NCI-H2081 treated with DMSO at 0.1 percent for 48 hours (cell line): ENCODE results near the gene SPTAN1.

Experiments used
- DNase-seq: peaks from one replicate; lab custom pipeline; 2025; lab: John Stamatoyannopoulos, UW

SPTAN1 gene

DNA sequence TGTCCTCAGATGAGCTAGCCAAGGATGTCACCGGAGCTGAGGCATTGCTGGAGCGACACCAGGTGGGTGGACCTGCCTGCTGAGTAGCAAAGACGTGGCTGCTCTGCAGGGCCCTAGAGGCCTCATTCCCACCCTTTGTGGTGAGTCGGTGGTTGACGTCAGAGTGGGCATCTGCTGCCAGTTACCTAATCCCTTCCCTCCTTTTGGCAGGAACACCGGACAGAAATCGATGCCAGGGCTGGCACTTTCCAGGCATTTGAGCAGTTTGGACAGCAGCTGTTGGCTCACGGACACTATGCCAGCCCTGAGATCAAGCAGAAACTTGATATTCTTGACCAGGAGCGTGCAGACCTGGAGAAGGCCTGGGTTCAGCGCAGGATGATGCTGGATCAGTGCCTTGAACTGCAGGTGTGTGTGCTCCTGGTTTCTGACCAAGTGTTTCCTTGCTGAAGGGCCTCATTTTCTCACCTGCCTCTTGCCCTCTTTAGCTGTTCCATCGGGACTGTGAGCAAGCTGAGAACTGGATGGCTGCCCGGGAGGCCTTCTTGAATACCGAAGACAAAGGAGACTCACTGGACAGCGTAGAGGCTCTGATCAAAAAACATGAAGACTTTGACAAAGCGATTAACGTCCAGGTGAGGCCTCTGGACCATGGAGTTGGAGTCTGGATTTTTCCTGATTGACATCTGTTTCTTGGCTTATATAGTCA lies 55.4 kb downstream of the SPTAN1 start:
- peak; percentile 70 for DNase-seq

DNA sequence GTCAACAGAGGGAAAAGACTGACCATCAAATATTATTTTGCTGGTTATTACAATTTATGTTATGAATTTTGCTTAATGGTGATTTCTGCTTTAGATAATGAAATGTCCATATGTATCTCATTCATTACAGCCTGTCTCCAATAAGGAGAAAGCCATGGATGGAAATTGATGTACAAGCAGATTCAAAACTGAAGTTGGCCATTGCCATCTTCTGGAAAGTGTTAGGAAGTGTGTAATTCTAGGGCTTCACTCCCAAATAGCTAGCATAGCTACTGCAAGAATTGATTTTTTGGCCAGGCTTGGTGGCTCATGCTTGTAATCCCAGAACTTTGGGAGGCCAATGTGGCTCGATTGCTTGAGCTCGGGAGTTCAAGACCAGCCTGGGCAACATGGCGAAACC lies 58.5 kb downstream of the SPTAN1 start:
- no peak for DNase-seq

DNA sequence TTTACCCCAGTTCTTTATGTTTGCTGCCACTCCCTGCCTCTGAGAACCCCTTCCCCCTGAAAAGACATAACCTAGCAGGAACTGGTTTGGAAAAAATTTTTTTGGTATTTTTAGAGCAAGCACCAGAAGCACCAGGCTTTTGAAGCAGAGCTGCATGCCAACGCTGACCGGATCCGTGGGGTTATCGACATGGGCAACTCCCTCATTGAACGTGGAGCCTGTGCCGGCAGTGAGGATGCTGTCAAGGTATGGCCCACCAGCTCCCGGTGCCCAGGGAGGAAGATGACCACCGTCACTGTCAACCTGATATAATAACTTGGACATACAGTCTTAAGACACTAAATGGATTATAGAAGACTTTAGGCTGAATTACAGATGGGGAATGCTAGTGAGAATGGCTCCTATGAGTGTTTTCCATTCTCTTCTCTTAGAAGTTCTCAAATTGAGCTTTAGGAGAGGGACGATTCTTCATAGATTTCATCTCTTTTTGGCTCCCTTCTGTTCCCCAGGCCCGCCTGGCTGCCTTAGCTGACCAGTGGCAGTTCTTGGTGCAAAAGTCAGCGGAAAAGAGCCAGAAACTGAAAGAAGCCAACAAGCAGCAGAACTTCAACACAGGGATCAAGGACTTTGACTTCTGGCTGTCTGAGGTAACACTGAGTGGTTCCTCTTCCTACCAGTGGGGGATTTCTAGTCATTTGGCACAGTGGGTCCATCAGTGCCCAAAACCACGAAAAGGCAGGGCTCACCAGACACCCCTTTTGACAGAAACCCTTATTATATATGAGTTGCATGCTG lies 59.4 kb downstream of the SPTAN1 start:
- DNase-seq = no peak

DNA sequence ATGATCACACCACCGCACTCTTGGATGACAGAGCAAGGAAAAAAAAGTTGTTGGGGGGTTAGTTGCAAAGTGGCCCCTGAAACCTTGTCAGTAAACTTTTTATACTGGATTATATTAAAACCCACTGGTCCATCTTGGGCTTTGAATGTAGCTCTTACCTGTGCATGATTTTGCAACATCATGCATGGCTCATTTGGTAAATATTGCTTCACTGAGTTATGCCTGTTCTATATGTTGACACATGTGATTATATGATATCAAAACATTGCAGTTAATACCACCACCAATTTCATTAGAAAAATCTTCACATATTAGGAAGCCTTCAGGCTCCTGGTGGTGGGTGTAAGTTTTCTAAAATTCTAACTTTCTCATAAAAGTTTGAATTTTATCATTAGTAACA lies 62.3 kb downstream of the SPTAN1 start:
- no peak for DNase-seq

DNA sequence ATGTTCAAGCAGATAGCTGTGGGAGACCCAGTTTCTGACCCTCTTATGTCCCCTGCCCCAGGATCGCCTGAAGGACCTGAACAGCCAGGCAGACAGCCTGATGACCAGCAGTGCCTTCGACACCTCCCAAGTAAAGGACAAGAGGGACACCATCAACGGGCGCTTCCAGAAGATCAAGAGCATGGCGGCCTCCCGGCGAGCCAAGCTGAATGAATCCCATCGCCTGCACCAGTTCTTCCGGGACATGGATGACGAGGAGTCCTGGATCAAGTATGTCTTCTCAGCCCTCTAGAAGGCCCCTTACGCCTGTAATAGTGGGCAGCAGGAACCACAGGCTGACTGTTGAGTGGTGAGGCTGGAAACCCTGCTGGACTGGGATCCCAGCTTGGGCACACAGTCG lies 63.2 kb downstream of the SPTAN1 start:
- DNase-seq = no peak

DNA sequence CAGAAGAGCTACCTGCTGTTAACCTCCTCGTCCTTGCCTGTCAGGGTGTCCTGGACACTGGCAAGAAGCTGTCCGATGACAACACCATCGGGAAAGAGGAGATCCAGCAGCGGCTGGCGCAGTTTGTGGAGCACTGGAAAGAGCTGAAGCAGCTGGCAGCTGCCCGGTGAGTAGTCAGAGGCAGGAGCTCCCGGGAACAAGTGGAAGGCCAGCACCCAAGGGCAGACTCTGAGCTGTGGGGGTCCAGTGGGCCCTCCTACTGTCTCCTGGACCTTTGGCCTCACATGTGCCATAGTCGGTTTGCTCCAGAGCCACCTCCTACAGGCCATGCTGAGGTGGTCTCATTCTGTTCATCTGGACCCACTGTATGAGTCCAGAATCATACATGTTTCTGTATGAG lies 65.6 kb downstream of the SPTAN1 start:
- no peak for DNase-seq

DNA sequence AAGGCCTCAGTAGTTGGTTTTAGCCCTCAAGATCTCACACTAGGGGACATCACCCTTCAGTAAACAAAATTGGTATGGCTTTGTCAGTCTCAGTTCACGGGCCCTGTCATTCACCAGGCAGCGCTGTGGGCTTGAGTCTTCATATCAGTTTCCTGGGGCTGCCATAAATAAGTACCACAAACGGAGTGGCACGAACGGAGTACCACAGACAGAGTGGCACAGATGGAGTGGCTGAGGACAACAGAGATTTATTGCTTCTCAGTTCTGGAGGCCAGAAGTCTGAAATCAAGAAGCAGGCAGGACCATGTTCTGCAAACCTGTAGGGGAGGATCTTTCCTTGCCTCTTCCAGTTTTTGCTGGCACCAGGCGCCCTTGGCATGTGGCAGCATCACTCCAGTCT lies 66.7 kb downstream of the SPTAN1 start:
- no peak for DNase-seq

DNA sequence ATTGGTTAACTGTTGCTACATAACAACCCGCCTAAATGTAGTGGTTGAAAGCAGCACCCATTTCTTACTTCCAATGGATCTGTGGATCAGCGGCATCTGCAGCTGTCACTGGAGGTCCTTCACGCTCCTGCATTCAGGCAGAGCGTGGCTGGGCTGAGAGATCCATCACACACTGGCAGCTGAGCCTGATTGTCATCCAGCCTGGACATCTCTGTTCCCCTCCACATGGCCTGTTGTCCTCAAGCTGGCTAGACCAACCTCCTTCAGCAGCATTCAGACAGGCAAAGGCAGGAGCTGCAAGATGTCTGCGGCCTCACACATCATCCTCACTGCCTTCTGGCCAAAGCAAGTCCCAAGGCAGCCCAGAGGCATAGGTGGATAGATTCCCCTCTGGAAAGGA lies 67.4 kb downstream of the SPTAN1 start:
- DNase-seq = no peak

DNA sequence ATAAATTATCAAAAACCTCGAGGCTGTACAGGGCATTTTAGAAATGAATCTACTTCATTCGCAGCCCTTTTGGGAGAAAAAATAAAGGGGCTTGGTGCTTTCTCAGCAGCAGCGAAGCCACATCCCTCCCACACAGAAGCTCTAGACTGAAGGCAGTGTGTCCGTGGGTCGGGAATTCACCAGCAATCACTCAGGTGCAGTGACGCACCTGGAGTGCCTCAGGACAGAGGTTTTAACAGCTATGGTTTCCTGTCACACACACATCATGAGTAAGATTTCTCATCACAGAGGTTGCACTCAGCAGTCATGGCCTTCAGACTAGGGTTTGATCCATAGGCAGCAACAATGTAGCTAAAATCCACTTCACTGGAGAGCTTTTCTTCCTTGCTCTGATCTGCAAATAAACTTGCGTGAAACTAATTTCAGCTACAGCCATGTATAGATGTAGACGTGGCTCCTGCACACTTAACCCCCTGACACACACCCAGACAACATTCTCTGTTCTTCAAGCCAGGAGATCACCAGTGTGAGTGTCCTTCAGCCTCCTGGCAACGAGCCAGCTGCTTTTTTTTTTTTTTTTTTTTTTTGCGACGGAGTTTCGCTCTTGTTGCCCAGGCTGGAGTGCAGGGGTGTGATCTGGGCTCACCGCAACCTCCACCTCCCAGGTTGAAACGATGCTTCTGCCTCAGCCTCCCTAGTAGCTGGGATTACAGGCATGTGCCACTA lies 69.5 kb downstream of the SPTAN1 start:
- no peak for DNase-seq

DNA sequence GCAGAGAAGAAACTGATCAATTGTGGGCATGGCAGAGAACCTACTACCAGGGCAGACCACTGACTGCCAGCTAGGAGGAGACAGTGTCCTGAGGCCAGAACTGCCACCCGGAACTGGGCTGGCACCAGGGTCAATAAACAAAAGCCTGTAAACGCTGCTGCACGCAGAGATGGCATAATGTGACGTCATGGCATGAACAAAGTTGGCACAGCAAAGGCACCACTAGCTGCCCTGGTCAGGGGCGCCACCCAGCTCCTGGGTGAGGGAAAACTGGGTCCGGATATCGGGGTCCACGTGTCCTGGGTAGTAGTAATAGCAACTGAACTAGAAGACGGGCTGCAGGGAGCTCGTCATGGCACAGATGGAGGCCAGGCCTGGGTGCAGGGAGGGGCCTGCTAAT lies 72.2 kb downstream of the SPTAN1 start:
- no peak for DNase-seq

DNA sequence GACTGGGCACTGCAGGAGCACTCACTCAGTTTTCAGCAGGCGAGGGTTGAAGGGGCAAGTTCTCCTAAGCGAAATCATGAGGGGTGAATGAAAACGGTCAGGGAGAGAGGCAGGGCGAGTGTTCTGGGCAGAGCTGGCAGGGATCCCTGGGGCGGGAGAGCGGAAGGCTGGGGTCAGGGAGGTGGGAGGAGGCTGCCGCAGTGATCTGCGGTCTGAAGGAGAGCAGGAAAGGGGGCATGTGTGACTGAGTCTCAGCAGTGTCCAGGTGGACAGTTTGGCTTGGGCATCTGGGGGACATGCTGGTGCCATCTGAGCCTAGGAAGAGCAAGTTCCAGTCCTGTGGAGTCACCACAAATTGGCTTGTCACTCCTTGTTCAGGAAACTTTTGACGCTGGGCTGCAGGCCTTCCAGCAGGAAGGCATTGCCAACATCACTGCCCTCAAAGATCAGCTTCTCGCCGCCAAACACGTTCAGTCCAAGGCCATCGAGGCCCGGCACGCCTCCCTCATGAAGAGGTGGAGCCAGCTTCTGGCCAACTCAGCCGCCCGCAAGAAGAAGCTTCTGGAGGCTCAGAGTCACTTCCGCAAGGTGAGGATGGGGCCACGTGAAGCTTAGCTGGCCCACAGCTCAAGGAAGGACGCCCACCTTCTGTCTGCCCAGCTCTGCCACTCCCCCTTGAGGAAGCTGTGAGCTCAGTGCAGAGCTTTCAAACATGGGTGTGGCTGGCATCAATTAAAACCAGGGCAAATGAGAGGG lies 73.2 kb downstream of the SPTAN1 start:
- no peak for DNase-seq

DNA sequence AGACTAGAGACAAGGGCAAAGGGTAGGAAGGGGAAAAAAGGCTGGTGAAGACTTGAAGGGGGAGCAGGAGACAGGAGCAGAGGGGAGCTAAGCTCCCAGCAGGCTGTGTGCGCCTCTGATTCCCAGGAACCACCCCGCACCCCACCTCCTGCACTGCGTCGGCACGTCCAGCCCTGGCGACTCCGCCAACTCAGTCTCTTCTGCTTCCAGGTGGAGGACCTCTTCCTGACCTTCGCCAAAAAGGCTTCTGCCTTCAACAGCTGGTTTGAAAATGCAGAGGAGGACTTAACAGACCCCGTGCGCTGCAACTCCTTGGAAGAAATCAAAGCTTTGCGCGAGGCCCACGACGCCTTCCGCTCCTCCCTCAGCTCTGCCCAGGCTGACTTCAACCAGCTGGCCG lies 73.8 kb downstream of the SPTAN1 start:
- DNase-seq = no peak

DNA sequence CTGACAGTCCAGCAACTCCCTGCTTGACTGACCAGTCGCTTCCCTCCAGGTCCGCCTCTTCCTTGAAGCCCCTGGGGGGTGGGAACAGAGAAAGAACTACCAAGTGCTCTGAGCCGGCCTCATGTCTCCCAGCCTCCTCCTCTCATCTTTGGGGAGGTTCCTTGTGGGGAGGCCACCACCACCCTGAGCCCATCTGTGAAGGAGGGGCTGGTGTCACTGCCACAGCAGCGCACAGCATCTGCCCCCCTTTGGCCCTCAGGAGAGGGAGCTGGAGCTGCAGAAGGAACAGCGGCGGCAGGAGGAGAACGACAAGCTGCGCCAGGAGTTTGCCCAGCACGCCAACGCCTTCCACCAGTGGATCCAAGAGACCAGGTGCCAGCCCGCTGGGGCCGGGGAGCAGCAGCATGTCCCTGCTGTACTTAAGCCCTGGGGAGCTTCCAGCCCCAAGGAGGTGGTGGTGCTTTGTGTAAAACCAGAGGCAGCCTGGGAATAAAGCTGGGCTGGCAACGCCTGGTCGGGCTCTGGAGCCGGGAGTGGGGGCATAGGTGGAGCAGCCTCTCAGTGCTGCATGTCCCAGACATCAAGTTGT lies 74.8 kb downstream of the SPTAN1 start:
- no peak for DNase-seq

DNA sequence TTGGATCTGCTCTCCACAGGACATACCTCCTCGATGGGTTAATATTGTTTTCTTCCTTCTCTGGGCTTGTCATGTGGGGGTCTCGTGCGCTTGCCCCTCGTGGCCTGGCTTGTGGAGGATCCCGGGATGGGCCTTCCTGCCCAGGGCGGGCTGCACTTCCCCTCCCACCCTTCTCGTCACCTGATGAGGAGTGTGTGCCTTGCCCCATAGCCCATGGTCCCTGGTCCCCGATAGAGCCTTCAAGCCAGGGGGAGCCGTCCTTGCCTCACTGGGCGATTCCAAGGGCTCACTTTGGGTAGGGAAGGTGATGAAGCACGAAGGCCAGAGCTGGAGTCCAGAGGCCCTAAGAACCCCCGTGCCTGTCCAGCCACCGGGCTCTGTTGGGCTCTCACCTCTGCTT lies 75.5 kb downstream of the SPTAN1 start:
- DNase-seq = no peak

DNA sequence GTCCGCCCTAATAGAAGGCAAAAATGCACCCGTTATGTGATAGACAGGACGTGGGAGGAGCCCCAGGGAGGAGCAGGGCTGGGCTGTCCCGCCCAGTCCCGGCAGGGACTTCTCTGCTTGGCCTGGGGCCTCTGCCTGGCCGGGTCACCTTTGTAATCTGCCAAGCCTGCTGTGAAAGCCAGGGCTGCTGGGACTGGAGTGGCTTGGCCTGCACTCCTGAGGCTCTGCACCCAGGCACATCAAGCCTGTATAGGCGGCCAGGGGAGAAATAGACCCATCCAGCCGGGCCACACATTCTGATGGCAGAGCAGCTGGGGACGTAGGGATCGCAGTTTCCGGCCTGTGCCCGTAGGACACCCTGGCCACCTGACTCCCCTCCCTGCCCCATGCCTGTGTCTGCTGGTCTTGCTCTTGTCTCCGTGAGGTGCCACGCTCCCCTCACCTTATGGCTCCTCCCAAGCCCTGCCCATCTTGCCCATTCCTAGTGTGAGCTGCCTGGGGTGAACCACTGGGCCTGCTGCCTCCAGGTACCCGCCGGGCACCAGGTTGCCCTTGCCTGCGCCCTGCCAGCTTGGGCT lies 76.2 kb downstream of the SPTAN1 start:
- no peak for DNase-seq

DNA sequence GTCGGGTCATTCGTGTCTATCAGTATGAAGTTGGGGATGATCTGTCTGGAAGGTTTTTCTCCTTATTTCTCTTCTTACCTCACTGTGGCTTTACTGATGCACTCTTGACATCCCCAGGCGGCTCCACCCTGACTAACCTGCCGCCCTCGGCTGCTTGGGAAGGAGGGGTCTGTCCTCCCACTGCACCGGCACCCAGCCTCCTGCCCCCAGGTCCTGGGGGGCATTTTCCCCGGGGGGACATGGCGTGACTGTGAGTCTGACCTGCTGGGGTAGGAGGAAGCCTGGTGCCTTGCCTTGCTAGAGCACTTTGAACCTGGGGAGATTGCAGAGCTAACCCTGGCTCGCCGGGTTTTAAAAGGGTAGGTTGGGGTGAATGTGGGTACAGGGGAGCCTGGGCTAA lies 76.7 kb downstream of the SPTAN1 start:
- DNase-seq = no peak

DNA sequence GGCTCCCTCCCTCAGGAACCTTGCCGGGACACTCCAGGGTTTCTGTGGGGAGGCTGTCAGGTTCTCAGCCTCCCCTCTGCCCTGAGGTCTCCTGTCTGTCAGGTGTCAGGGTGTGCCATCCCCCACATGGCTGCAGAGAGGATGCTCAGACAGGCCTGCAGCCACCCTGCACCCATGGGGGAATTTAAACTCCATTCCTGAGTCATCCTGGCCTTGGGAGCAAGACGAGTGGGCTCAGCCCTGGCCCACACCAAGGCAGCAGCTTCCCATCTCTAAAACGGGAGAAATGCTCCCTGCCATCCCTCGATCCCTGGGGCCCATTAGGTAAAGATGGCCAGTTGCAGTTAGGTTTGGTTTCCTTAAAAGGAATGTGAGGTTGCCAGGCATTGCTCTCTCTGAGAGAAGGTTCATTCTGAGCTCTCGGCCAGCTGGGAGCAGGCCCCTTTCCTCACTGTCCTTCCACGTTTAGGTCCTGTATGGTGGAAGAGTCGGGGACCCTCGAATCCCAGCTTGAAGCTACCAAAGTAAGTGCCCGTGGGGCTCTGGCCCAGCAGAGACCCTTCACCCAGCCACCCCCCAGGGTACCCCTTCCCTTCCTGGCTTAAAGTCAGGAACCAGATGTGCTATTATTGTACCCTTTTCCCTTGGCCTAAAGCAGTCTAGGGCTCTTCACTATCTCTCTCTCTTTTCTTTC lies 77.6 kb downstream of the SPTAN1 start:
- DNase-seq = no peak

DNA sequence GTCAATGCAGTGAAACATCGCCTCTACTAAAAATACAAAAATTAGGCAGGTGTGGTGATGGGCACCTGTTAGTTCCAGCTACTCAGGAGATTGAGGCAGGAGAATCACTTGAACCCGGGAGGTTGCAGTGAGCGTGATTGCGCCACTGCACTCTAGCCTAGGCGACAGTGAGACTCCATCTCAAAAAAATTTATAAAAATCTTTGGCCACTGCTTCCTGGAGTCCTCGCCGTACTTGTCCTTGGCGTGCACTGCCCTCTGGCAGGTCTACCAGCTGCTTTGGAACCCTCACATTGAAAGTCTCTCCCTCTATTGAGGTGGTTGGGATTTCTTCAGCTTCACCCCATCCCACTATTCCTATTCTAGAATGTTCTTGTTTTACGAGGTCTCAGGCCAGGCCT lies 79.2 kb downstream of the SPTAN1 start:
- no peak for DNase-seq

DNA sequence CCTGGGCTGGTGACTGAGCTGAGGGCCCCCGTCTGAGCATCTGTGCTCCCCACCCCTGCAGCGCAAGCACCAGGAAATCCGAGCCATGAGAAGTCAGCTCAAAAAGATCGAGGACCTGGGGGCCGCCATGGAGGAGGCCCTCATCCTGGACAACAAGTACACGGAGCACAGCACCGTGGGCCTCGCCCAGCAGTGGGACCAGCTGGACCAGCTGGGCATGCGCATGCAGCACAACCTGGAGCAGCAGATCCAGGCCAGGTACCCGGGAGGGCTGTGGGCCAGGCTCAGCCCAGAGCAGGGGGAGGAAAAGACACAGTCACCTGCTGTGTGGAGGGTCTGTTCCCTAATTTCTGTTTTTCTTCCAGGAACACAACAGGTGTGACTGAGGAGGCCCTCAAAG lies 79.7 kb downstream of the SPTAN1 start:
- DNase-seq = no peak

DNA sequence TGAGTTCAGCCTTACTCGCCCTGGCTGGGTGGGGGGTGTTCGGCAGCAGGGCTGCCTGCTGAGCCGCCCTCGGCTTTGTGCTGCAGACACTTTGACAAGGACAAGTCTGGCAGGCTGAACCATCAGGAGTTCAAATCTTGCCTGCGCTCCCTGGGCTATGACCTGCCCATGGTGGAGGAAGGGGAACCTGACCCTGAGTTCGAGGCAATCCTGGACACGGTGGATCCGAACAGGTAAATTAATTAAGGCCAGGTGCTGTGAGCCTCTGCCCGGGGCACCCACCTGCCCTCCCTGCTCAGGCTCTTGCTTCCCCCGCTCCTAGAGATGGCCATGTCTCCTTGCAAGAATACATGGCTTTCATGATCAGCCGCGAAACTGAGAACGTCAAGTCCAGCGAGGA lies 80.1 kb downstream of the SPTAN1 start:
- DNase-seq = no peak

DNA sequence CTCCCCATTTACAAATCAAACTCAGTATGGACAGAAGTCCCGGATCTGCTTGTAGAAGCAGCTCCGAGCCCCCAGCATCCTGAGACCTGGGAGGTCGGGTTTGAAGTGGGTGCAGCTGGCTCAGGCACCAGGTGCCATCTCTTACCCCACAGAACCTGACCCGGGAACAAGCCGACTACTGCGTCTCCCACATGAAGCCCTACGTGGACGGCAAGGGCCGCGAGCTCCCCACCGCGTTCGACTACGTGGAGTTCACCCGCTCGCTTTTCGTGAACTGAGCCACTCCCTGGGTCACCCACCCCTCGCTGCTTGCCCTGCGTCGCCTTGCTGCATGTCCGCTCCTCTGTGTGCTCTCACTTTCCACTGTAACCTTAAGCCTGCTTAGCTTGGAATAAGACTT lies 80.7 kb downstream of the SPTAN1 start:
- DNase-seq = no peak
